DND-41 (cell line): ENCODE measurements around the gene RNF31.
A peak's percentile ranks its signal among the peaks of the same experiment; 100 is the strongest.

ENCODE experiments used
- ATAC-seq: fragments of 200-7000 bp; cut with Tn5 transposase; 3 replicates; pipeline ENCODE4 v1.9.1; 2021; ENCODE audit warnings: low read depth; ENCODE audit not compliant: insufficient read depth
- DNase-seq: peaks from one replicate; pipeline ENCODE4 v3.0.0-alpha.2; 2020
- H2AFZ ChIP-seq: 2 replicates; pipeline ENCODE4 v1.6.0; 2012; ENCODE audit warnings: low read depth, low read length
- H3K27ac ChIP-seq: 2 replicates; pipeline ENCODE4 v1.5.1; 2012; ENCODE audit warnings: low read length, inconsistent platforms
- H3K27me3 ChIP-seq: fragments of 200-600 bp; sonication (generic); 2 replicates; pipeline ENCODE4 v1.6.0; 2012; ENCODE audit warnings: low read length, mild to moderate bottlenecking, inconsistent platforms; ENCODE audit not compliant: insufficient read depth, poor library complexity
- H3K36me3 ChIP-seq: 2 replicates; pipeline ENCODE4 v1.5.1; 2012; ENCODE audit warnings: low read length, inconsistent platforms; ENCODE audit not compliant: insufficient read depth
- H3K4me1 ChIP-seq: 2 replicates; pipeline ENCODE4 v1.5.1; 2012; ENCODE audit warnings: mild to moderate bottlenecking, low read length; ENCODE audit not compliant: insufficient read depth
- H3K4me2 ChIP-seq: 2 replicates; pipeline ENCODE4 v1.6.0; 2012; ENCODE audit warnings: mild to moderate bottlenecking, moderate library complexity, low read length, inconsistent platforms; ENCODE audit not compliant: insufficient read depth
- H3K4me3 ChIP-seq, 2 experiments: fragments of 200-600 bp in 1 of 2; shearing (Covaris generic) in 1 of 2; 2 replicates each; pipeline ENCODE4 v1.5.1; 2012 to 2016; ENCODE audit warnings: inconsistent platforms in 2 of 2, low read length in 2 of 2, mild to moderate bottlenecking in 2 of 2, low read depth in 1 of 2, moderate library complexity in 1 of 2
- H3K79me2 ChIP-seq: 2 replicates; pipeline ENCODE4 v1.6.0; 2012; ENCODE audit warnings: low read length, inconsistent platforms; ENCODE audit not compliant: insufficient read depth
- H3K9ac ChIP-seq: 2 replicates; pipeline ENCODE4 v1.6.0; 2012; ENCODE audit warnings: low read depth, mild to moderate bottlenecking, inconsistent platforms, low read length, moderate library complexity
- H3K9me3 ChIP-seq: 2 replicates; pipeline ENCODE4 v1.5.1; 2012; ENCODE audit warnings: low read length, moderate library complexity, mild to moderate bottlenecking, inconsistent platforms; ENCODE audit not compliant: insufficient read depth, severe bottlenecking
- H4K20me1 ChIP-seq: 2 replicates; pipeline ENCODE4 v1.6.0; 2012; ENCODE audit warnings: low read length; ENCODE audit not compliant: insufficient read depth
- CTCF ChIP-seq: IDR thresholded peaks from 2 replicates; pipeline ENCODE4 v1.5.1; 2012; ENCODE audit warnings: borderline replicate concordance, low read length, moderate library complexity, mild to moderate bottlenecking; ENCODE audit not compliant: poor library complexity, severe bottlenecking; ENCODE audit errors: extremely low read depth
- EZH2 ChIP-seq: IDR thresholded peaks from 3 replicates; pipeline ENCODE4 v1.6.1; 2012; ENCODE audit warnings: borderline replicate concordance, low read depth, mild to moderate bottlenecking, moderate library complexity, low read length, inconsistent platforms; ENCODE audit not compliant: severe bottlenecking

The RNF31 gene

GRCh38 chr14:24143511-24143910 lies 3.8 kb upstream of the RNF31 start:
- Histone ChIP-seq H3K9ac (no peak overlapping the region), H3K4me2 (no peak overlapping the region), H3K27ac (no peak overlapping the region), H3K4me1 (peaks cover 70% of the 10 kb centered on the region), H2AFZ (no peak overlapping the region), H3K36me3 (peaks cover 52% of the 10 kb centered on the region), H4K20me1 (peaks cover 26% of the 10 kb centered on the region), H3K4me3 (no peak overlapping the region), H3K9me3 (no peaks in the 10 kb centered on the region), H3K27me3 (no peaks in the 10 kb centered on the region), H3K79me2 (peaks cover 68% of the 10 kb centered on the region)
- ATAC-seq (no peak), DNase-seq (no peak)
- no peak for TF ChIP-seq EZH2
- TF ChIP-seq CTCF = no peak

GRCh38 chr14:24144451-24144850 lies 2.8 kb upstream of the RNF31 start:
- Histone ChIP-seq H3K4me1 (peaks cover 70% of the 10 kb centered on the region), H3K9me3 (no peaks in the 10 kb centered on the region), H3K27ac (no peak overlapping the region), H3K9ac (no peak overlapping the region), H3K4me3 (no peak overlapping the region; a peak in 1 of 4 replicates), H3K79me2 (peaks cover 66% of the 10 kb centered on the region), H3K36me3 (peaks cover 51% of the 10 kb centered on the region), H2AFZ (no peak overlapping the region), H3K27me3 (no peaks in the 10 kb centered on the region), H4K20me1 (peaks cover 23% of the 10 kb centered on the region), H3K4me2 (peak overlapping the region; percentile 93; the same call in 1 of the 2 replicates)
- ATAC-seq (no peak), DNase-seq (no peak)
- TF ChIP-seq EZH2 (no peak), CTCF (no peak)

GRCh38 chr14:24145219-24145618 lies 2.1 kb upstream of the RNF31 start:
- H3K79me2 ChIP-seq = peaks cover 65% of the 10 kb centered on the region

More at GRCh38 chr14:24145219-24145618, 2.1 kb upstream of the RNF31 start:
- H3K9ac ChIP-seq = peak overlapping the region; percentile 81
- H3K4me1 ChIP-seq = peaks cover 69% of the 10 kb centered on the region
- DNase-seq (no peak), ATAC-seq (no peak)
- TF ChIP-seq CTCF (no peak), EZH2 (no peak)
- peak overlapping the region; percentile 93 for H3K4me2 ChIP-seq
- H3K36me3 ChIP-seq = peaks cover 56% of the 10 kb centered on the region
- H4K20me1 ChIP-seq = peaks cover 26% of the 10 kb centered on the region
- peak overlapping the region; percentile 67 to 76; a peak in 3 of 4 replicates for H3K4me3 ChIP-seq
- no peak overlapping the region for H2AFZ ChIP-seq
- H3K27ac ChIP-seq = peak overlapping the region; percentile 92
- H3K27me3 ChIP-seq = no peaks in the 10 kb centered on the region
- H3K9me3 ChIP-seq = no peaks in the 10 kb centered on the region
